ENCODE data around the gene NPAS1. TPM values are rescaled to one million over a fixed set of nuclear protein-coding genes. Genes with fewer than 3 reads are reported as not detected.
"Not testable (repeated sequence)": the region's sequence is repeated elsewhere in the genome, so short reads cannot be mapped to it uniquely, and the experiment has no call there.

NPAS1 gene
- polyA plus RNA-seq, 4 donors, result 0.78 to 3.7 (median 1.1) TPM

DNA sequence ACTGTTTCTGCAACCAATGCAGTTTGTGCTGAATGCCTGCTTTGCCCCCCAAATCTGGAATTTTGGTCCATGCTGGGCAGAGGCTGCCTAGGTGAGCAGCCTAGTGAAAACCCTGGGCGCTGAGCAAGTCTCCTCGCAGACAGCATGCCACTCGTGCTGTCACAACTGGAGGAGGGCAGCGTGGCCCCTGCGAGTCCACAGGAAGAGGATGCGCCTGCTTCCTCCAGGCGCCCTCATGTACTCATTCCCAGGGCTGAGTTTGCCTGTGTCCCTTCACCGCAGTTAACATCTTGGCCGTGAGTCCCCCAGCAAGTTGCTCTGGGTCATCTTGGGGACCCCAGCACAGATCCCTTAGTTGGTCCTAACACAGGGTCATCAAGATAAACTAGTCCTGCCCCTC is 55.0 kb downstream of the NPAS1 start:
- DNase-seq (ENCODE audit: low read depth in 4 of 4, low spot score in 3 of 4), result no peak

DNA sequence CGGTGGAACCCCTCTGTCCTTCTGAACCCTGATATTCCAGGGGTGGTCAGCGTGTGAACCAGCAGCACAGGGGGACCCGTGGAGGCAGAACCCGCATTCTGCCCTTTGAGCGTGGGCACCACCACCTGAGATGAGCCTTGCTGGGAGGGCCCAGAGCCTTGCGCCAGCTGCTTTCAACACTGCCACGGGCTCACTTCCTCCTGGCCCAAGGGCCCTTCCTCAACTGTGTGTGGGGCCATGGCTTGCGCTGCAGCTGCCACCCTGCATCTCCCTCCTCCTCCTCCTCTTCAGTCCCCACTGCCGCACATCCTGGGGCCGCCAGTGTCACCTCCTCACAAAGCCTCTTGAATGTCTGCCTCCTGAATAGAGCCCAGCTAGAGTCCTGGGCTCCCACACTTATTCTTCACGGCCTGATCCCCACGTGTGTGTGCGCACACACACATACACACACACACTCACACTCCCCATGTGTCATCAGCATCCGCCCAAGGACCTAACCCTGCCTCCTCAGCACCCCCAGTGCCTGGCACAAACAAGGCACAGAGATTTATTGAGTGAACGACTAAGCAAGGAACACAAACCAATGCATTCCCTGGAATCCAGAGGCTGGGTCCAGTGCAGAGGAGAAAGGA is 55.7 kb downstream of the NPAS1 start:
- DNase-seq (ENCODE audit: low read depth in 4 of 4, low spot score in 3 of 4), result no peak

DNA sequence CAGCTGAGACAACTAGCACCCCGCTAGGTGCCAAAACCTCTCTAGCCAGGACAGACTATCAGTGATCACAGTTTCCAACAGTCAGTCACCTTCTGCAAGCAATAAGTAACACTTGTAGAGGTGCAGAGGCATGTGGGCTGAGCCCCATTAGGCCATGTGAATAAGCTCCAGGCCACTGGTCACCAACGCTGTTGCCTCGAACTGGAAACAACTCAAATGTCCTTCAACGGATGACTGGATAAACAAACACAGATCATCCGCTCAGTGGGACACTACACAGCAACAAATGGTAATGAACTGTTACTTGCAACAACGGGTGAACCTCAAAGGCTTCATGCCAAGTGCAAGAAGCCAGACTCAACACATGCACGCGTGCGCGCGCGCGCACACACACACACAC is 56.3 kb downstream of the NPAS1 start:
- peak; percentile 39 to 75 (median 44) for DNase-seq (ENCODE audit: low read depth in 4 of 4, low spot score in 3 of 4)

DNA sequence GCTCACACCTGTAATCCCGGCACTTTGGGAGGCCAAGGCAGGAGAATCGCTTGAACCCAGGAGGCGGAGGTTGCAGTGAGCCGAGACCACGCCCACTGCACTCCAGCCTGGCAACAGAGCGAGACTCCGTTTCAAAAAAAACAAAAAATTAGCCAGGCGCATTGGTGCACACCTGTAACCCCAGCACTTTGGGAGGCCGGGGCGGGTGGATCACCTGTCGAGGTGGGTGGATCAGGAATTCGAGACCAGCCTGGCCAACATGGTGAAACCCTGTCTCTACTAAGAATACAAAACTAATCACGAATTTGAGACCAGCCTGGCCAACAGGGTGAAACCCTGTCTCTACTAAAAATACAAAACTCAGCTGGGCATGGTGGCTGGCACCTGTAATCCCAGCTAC is 58.7 kb downstream of the NPAS1 start:
- not testable (repeated sequence) for DNase-seq (ENCODE audit: low read depth in 4 of 4, low spot score in 3 of 4)

DNA sequence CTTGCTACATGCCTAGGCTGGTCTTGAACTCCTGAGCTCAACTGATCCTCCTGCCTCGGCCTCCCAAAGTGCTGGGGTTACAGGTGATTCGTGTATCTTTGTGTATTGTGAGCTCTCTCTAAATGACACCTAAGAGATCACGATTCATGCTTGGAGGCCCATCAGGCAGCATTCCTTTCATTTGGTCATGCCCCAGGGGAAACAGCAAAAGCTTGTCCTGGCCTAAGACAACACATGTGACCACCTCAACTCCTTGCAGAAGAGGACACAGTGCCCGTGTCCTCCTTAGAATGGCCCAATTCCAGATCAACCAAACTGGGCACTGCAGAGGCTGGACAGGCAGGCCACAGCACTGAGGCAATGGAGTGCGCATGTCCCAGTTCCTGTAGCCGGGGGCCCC is 61.5 kb downstream of the NPAS1 start:
- no peak for DNase-seq (ENCODE audit: low read depth in 4 of 4, low spot score in 3 of 4)

DNA sequence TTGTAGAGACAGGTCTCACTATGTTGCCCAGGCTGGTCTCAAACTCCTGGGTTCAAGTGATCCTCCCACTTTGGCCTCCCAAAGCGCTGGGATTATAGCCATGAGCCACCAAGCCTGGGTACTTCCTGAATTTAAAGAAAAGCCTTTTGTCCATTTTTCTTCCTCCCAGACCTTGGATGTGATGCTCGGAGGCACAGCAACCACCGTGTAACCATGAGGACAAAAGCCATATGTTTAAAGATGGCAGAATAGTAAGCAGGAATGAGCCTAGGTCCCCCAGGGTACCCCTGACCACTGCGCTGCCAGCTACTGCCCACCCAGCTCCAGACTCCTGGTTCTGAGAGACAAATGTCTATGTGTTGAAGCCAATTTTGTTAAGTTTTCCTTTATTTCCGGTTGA is 62.9 kb downstream of the NPAS1 start:
- no peak for DNase-seq (ENCODE audit: low read depth in 4 of 4, low spot score in 3 of 4)

DNA sequence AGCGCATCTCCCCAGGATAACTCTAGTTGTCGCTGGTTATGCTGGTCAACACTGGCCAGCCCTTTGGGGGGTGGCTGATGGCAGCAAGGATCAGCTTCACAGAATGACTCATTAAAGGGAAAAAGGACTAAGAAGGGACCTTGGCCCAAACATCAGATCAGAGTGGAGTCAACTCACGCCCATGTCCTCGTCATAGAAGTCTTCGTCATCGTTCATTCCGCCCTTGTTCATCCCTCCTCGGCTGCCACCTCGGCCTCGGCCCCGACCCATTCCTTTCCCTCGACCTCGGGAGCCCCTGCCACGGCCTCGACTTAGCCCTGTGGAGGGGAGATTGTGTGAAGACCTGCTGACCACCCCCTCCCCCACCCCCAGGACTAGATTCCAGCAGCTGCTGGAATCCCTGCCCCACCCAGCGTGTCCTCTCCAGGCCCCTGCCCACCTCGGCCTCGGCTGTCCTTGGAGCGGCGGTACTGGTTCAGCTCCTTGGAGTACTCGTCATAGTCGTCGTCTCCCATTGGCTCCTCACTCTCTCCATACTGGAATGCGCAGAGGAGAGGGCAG is 65.3 kb downstream of the NPAS1 start:
- no peak for DNase-seq (ENCODE audit: low read depth in 4 of 4, low spot score in 3 of 4)

DNA sequence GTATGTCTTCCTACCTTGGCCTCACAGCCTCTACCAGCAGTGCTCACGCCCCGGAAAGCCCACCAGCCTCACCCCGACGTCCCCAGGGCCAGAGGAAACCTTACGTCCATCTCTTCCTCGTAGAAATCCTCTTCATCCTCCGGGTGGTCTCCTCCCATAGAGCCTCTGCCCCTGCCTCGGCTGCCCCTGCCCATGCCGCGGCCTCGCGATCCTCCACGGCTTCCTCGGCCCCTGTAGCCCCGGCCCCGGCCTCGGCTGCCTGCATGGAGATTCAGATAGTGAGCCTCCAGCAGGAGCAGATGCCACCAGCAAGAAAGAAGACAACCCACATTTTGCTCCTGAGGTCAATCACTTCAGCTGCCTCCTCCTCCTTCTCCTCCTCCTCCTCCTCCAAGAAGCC is 66.6 kb downstream of the NPAS1 start:
- no peak for DNase-seq (ENCODE audit: low read depth in 4 of 4, low spot score in 3 of 4)

DNA sequence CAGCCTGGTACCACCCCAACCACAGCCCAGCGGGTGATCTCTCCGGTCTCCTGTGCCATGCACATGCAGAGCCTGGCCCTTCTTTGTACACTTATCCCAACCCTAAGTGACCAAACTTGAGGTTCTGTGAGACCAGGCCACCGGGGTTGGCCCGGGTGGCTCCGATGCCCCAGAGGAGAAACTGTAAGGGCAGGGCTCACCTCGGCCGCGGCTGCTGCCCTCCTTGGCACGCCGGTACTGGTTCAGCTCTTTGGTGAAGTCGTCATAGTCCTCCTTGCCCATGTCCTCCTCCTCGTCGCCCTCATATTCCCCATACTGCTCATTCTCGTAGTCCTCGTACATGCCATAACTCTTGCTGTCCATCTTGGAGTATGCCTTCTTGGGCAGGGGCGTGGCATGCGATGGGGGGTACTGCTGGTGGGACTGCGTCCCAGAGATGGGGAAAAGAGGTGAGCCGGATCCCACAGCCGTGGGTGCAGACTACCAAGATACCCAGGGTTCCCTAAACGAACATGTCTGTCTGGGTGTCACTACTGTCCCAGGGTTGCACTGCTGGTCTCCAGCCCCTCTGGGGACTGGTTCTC is 70.2 kb downstream of the NPAS1 start:
- no peak for DNase-seq (ENCODE audit: low read depth in 4 of 4, low spot score in 3 of 4)

DNA sequence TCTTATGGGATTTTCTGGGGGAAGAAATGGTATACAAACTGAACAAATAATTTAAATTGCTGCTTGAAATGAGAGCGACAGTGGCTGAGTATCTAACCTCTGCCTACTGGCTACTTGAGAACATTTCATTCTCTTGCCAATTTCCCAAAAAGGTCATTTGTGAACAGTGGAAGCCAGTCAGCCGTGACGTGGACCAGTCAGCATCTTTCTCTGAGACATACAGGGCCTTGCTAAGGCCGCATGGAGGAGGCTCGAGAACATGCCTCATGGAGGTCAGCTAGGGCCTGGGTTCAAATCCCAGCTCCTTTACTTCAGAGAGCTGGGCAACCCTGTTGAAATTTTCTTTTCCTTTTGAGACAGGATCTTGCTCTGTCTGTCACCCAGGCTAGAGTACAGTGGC is 73.6 kb downstream of the NPAS1 start:
- DNase-seq (ENCODE audit: low read depth in 4 of 4, low spot score in 3 of 4), result no peak

DNA sequence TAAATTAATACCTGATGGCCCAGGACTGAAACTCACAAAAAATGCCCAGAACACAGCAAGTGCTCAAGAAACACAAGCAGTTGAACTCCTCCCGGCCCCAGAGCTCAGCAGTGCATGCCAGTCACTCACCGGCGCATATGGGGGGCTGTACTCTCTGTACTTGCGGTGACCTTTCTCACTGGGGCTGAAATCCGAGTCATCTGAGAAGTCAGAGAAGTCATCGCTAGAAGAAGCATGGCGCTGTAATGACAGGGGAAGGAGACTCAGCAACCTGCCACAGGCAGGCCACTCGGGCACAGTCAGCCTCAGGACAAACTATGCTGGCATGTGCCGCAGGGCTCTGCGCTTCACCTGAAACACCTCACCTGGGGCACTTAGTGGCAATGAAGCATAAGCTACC is 74.2 kb downstream of the NPAS1 start:
- no peak for DNase-seq (ENCODE audit: low read depth in 4 of 4, low spot score in 3 of 4)

DNA sequence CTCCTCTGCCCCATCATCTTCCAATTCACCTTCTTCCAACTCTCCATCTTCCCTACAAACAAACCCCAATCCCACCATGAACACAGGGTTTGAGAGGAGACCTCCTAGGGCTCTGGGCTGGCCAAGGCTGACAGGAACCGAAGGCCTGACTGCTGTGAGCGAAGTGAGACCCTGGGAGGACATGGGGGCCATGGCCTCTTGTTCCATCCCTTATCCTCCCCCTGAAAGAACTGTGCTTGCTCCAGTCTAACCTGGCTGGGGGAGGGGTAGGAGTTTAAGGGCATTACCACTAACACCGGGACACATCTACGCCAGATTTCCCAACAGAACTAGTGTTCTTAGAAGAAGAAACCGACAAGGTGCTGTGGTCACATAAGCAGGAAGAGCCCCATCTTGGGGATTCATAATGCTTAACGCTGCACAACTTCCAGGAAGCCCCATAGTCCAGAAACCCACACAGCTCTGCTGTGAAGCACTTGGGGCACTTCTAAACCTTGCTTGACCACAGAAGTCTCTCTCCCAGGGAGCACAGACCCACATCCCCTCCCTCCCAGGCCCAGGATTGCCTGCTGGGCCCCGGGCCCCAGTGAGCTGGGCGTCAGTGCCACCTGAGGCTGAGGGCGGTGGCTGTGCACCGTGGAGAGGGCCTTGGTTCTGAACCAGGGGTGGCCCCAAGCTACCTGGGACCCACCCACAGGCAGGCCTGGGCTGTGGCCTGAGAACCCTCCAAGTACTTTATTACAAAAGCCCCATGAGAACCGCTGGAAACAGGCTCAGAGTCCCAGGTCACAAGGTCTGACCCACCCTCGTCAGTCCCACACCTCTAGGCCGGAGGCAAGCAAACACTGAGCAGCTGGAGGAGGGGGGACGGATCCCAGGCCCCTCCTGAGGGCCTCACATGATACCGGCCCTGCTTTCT is 75.2 kb downstream of the NPAS1 start:
- no peak for DNase-seq (ENCODE audit: low read depth in 4 of 4, low spot score in 3 of 4)

Other genes with a start within 250 kb of the NPAS1 start
- 10 to 100 TPM; 29.8 to 50.1 (median 43.2) TPM for gene SLC1A5, start 231.2 kb upstream of the NPAS1 start, polyA plus RNA-seq (ENCODE audit: insufficient read length in 4 of 4)
- 100 to 1,000 TPM in 2 of 4 donors, 10 to 100 TPM in 2; 93.2 to 109 (median 101) TPM for gene AP2S1, start 169.0 kb upstream of the NPAS1 start, polyA plus RNA-seq (ENCODE audit: insufficient read length in 4 of 4)
- gene ARHGAP35, start 158.8 kb upstream of the NPAS1 start, polyA plus RNA-seq (ENCODE audit: insufficient read length in 4 of 4), result 10 to 100 TPM; 45.7 to 51.2 (median 47.8) TPM
- gene TMEM160, start 28.8 kb downstream of the NPAS1 start, polyA plus RNA-seq (ENCODE audit: insufficient read length in 4 of 4), result 10 to 100 TPM in 2 of 4 donors, 1 to 10 TPM in 2; 4.0 to 17.1 (median 10.1) TPM
- 10 to 100 TPM; 29.9 to 42.0 (median 35.5) TPM for gene ZC3H4, start 93.9 kb downstream of the NPAS1 start, polyA plus RNA-seq (ENCODE audit: insufficient read length in 4 of 4)
- 100 to 1,000 TPM; 105 to 132 (median 121) TPM for gene SAE1, start 111.0 kb downstream of the NPAS1 start, polyA plus RNA-seq (ENCODE audit: insufficient read length in 4 of 4)
- gene BBC3, start 211.4 kb downstream of the NPAS1 start, polyA plus RNA-seq (ENCODE audit: insufficient read length in 4 of 4), result 1 to 10 TPM; 1.7 to 3.7 (median 2.6) TPM
- 10 to 100 TPM; 20.9 to 32.2 (median 23.7) TPM for gene CCDC9, start 236.7 kb downstream of the NPAS1 start, polyA plus RNA-seq (ENCODE audit: insufficient read length in 4 of 4)

All from left renal pelvis (tissue), 4 donors.